ENCODE measurements around the gene TCF12. TPM values are rescaled to one million over a fixed set of nuclear protein-coding genes. Genes with fewer than 3 reads are reported as not detected.
A peak's percentile ranks its signal among the peaks of the same experiment; 100 is the strongest.

Gene TCF12
- total RNA-seq, 4 donors from 2014 or later, result 108 to 177 (median 148) TPM

DNA sequence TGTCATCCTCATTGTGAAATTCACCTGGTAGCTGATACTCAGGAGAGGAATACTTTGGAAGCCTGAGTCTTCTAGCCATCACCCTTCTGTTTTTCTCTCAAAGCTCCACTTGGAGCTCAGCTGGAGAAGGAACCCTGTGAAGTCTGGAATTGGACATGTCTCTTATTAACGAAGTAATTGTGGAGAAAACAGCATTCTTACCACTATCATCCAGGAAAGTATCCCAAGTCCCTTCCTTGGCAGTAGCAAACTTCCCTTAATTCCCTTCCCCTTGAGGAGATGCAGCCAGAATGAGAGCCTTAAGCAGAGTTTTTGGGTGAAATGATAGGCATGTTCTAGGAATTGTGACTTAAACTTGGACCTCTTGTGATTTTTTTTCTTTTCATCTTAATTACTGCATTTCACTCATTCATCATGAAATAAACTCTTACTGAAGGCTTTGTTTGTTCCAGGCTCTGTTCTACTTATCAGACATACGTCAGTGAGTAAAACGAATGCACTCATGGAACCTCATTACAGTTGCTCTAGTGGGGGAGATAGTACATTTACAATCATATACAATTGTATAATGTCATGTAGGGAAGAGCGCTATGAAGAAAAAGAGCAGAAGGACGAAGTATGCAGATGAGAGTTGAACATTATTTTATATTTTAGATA is 30.5 kb upstream of the TCF12 start:
- DNase-seq (ENCODE audit: extremely low spot score), result no peak
- Histone ChIP-seq H3K36me3 (peaks cover 0 to 4% (median 0%) of the 10 kb centered on the region in 4 donors), H3K9me3 (no peaks in the 10 kb centered on the region), H3K27me3 (no peaks in the 10 kb centered on the region), H3K4me3 (peak overlapping the region; percentile 68 to 81 (median 74)), H3K27ac (replicated peaks in 1 of 4) (peak overlapping the region; percentile 94 to 99 (median 96)), H3K4me1 (peaks cover 25 to 27% (median 26%) of the 10 kb centered on the region in 4 donors)
- no peak for TF ChIP-seq POLR2A (IDR thresholded peaks at IDR 0.05; ENCODE audit: low read depth)
- TF ChIP-seq POLR2AphosphoS5 (IDR thresholded peaks at IDR 0.05), result no peak
- no peak for TF ChIP-seq EP300 (IDR thresholded peaks at IDR 0.05)
- TF ChIP-seq, protein P1, sequence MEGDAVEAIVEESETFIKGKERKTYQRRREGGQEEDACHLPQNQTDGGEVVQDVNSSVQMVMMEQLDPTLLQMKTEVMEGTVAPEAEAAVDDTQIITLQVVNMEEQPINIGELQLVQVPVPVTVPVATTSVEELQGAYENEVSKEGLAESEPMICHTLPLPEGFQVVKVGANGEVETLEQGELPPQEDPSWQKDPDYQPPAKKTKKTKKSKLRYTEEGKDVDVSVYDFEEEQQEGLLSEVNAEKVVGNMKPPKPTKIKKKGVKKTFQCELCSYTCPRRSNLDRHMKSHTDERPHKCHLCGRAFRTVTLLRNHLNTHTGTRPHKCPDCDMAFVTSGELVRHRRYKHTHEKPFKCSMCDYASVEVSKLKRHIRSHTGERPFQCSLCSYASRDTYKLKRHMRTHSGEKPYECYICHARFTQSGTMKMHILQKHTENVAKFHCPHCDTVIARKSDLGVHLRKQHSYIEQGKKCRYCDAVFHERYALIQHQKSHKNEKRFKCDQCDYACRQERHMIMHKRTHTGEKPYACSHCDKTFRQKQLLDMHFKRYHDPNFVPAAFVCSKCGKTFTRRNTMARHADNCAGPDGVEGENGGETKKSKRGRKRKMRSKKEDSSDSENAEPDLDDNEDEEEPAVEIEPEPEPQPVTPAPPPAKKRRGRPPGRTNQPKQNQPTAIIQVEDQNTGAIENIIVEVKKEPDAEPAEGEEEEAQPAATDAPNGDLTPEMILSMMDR (IDR thresholded peaks at IDR 0.05), result no peak
- intact Hi-C loops (cut with DNase I), result loop anchor here (1.0 to 5.0 kb wide), 2 partner anchors 30 to 156 kb away; partner anchors contain the start of genes TCF12 and ZNF280D
- 57% methylated on average over 5 of the region's 5 CpGs for WGBS

DNA sequence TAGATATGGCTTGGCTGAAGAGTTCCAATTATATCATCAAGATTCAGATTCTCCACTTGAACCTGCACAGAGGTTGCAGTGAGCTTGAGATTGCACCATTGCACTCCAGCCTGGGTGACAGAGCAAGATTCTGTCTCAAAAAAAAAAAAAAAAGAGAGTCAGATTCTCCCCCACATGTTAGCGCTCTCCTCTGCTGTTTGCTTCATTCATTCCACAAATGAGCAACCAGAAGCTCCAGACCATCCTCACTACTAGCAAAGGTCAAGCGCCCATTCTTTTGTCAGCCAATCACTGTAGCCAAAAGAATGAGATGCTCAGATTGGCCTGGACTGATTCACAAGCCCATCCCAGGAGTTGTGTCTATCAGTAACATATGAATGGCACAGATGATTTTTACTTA is 28.4 kb upstream of the TCF12 start:
- no peak for TF ChIP-seq EP300 (IDR thresholded peaks at IDR 0.05)
- intact Hi-C loops (cut with DNase I), result no loop called here
- 94% methylated on average over 2 of the region's 2 CpGs for WGBS
- H3K27me3 ChIP-seq, result no peaks in the 10 kb centered on the region
- H3K27ac ChIP-seq (replicated peaks in 1 of 4), result no peak overlapping the region
- H3K4me1 ChIP-seq, result peaks cover 30 to 35% (median 33%) of the 10 kb centered on the region in 4 donors
- H3K4me3 ChIP-seq, result no peak overlapping the region
- no peaks in the 10 kb centered on the region for H3K9me3 ChIP-seq
- H3K36me3 ChIP-seq, result peaks cover 0 to 4% (median 0%) of the 10 kb centered on the region in 4 donors
- DNase-seq (ENCODE audit: extremely low spot score), result no peak

DNA sequence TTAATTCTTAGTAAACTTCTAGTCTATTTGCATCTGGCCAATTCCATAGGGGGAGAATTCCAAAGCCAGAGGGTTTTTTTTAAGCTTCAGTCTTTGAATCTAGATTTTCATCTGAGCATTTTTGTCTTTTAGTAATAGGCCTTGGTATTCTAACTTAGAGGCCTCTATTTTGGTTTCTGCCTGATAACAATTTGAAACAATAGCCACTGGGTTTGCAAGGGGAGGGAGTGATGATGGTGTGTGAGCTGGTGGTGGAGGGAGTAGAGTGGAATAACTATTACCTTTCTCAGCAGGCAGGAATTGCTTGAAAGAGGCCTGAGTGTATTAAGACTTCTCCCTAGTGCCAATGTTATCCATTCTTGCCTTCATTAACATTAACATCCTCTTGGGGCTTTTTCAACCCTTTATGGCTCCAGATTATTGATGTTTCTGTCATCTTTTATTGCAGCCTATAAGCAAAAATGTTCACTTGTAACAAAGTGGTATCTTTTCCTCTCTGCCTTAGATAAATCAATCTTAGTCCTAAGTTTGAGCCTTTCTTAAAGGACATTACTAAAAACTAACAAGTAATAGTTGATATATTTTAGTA is 26.5 kb upstream of the TCF12 start:
- no peak overlapping the region for H3K4me3 ChIP-seq

DNA sequence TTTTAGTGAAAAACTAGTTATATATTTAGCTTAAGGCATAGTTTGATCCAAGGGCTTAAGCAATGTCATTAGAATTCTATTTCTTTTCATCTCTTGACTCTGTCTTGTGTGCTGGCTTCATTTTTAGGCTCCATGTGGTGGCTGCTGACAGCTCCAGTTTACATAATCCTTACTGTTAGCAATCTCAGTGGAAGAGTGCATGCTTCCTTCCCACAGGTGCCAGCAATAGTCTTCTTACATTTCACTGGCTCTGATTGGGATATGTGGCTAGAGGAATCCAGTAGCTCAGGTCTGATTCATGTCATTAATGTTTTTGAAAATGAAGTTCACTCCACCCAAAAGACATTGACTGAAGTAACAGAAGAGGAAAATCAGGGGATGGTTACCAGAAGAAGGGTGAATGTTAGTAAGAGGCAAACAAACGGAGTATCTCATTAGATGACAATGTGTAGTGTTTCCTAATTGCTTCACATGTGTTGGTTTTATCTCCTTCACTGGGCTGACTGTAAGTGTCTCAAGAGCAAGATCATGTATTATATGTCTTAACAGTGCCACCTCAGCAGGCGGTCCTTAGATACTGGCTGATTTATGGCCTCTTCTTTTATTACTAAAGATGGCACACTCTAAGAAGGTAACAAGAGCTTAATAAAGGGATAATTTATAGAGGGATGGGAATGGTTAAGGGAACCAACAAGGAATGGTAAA is 25.6 kb upstream of the TCF12 start:
- Histone ChIP-seq H3K27ac (replicated peaks in 1 of 4) (no peak overlapping the region), H3K9me3 (no peaks in the 10 kb centered on the region), H3K4me1 (peaks cover 18 to 24% (median 20%) of the 10 kb centered on the region in 4 donors), H3K4me3 (no peak overlapping the region), H3K36me3 (peaks cover 0 to 4% (median 0%) of the 10 kb centered on the region in 4 donors), H3K27me3 (no peaks in the 10 kb centered on the region)
- 89% methylated on average over 2 of the region's 2 CpGs for WGBS
- DNase-seq (ENCODE audit: extremely low spot score), result no peak
- intact Hi-C loops (cut with DNase I), result no loop called here
- TF ChIP-seq, protein P1 (IDR thresholded peaks at IDR 0.05), result no peak
- TF ChIP-seq EP300 (IDR thresholded peaks at IDR 0.05), result no peak
- TF ChIP-seq POLR2AphosphoS5 (IDR thresholded peaks at IDR 0.05), result no peak
- TF ChIP-seq POLR2A (IDR thresholded peaks at IDR 0.05; ENCODE audit: low read depth), result no peak

More for the DNA sequence above, 26.5 kb upstream of the TCF12 start:
- no peak for TF ChIP-seq POLR2AphosphoS5 (IDR thresholded peaks at IDR 0.05)
- TF ChIP-seq POLR2A (IDR thresholded peaks at IDR 0.05; ENCODE audit: low read depth), result no peak
- no peak for TF ChIP-seq EP300 (IDR thresholded peaks at IDR 0.05)
- TF ChIP-seq, protein P1 (IDR thresholded peaks at IDR 0.05), result no peak
- intact Hi-C loops (cut with DNase I), result no loop called here
- no peaks in the 10 kb centered on the region for H3K27me3 ChIP-seq
- H3K9me3 ChIP-seq, result no peaks in the 10 kb centered on the region
- peaks cover 0 to 4% (median 0%) of the 10 kb centered on the region in 4 donors for H3K36me3 ChIP-seq
- no peak for DNase-seq (ENCODE audit: extremely low spot score)
- H3K4me1 ChIP-seq, result peaks cover 21 to 26% (median 23%) of the 10 kb centered on the region in 4 donors
- H3K27ac ChIP-seq (replicated peaks in 1 of 4), result no peak overlapping the region

DNA sequence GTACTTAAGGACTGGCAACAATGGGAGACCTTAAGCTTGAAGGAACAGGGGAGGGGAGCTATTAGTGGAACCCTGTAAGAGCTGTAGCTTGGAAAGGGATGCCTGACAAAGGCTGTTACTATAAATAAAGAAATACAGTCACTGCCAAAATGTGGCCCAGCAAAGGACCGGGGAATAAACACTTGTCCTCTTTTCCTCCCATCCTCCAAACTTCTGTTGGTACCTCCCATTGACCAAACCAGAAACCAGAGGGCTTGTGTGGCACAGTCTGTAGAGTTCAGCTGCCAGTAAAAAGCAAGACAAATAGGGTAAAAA is 25.1 kb upstream of the TCF12 start:
- H3K4me3 ChIP-seq, result no peak overlapping the region
- no peak for DNase-seq (ENCODE audit: extremely low spot score)
- H3K27ac ChIP-seq (replicated peaks in 1 of 4), result no peak overlapping the region
- TF ChIP-seq POLR2A (IDR thresholded peaks at IDR 0.05; ENCODE audit: low read depth), result no peak
- no peak for TF ChIP-seq EP300 (IDR thresholded peaks at IDR 0.05)
- TF ChIP-seq, protein P1 (IDR thresholded peaks at IDR 0.05), result no peak
- TF ChIP-seq POLR2AphosphoS5 (IDR thresholded peaks at IDR 0.05), result no peak
- WGBS, result 44% methylated on average over 1 of the region's 1 CpG
- intact Hi-C loops (cut with DNase I), result no loop called here
- peaks cover 13 to 19% (median 15%) of the 10 kb centered on the region in 4 donors for H3K4me1 ChIP-seq
- H3K9me3 ChIP-seq, result no peaks in the 10 kb centered on the region
- H3K27me3 ChIP-seq, result no peaks in the 10 kb centered on the region
- H3K36me3 ChIP-seq, result peaks cover 0 to 4% (median 0%) of the 10 kb centered on the region in 4 donors

Data from esophagus muscularis mucosa (tissue), 4 donors.